GM18502 (cell line): ENCODE results near the gene CRACDL.
"Not testable (repeated sequence)": the region's sequence is repeated elsewhere in the genome, so short reads cannot be mapped to it uniquely, and the experiment has no call there.

ENCODE experiments used
- ATAC-seq: cut with Tn5 transposase; IDR thresholded peaks from one replicate; pipeline ENCODE4 v1.9.1; 2021; ENCODE audit warnings: mild to moderate bottlenecking; ENCODE audit not compliant: unreplicated experiment, poor library complexity

CRACDL gene

GRCh38 chr2:98909317-98910211 lies 26.5 kb downstream of the CRACDL start:
- no peak for ATAC-seq

- ATAC-seq = no peak
These were observed 27.1 kb downstream of the CRACDL start for GRCh38 chr2:98908931-98909316.

GRCh38 chr2:98907966-98908905 lies 27.8 kb downstream of the CRACDL start:
- ATAC-seq = no peak

GRCh38 chr2:98907385-98907784 lies 28.6 kb downstream of the CRACDL start:
- no peak for ATAC-seq

GRCh38 chr2:98903767-98904485 lies 32.1 kb downstream of the CRACDL start:
- no peak for ATAC-seq

- no peak for ATAC-seq
These were observed 33.0 kb downstream of the CRACDL start for GRCh38 chr2:98903064-98903355.

- ATAC-seq = no peak
These were observed 33.6 kb downstream of the CRACDL start for GRCh38 chr2:98902209-98903063.

GRCh38 chr2:98901702-98902101 lies 34.3 kb downstream of the CRACDL start:
- no peak for ATAC-seq

- no peak for ATAC-seq
These were observed 34.7 kb downstream of the CRACDL start for GRCh38 chr2:98901291-98901690.

- ATAC-seq = no peak
These were observed 35.3 kb downstream of the CRACDL start for GRCh38 chr2:98900721-98901120.

GRCh38 chr2:98899703-98900078 lies 36.3 kb downstream of the CRACDL start:
- not testable (repeated sequence) for ATAC-seq

GRCh38 chr2:98899041-98899702 lies 36.9 kb downstream of the CRACDL start:
- ATAC-seq = no peak

- no peak for ATAC-seq
These were observed 37.6 kb downstream of the CRACDL start for GRCh38 chr2:98898423-98898841.

GRCh38 chr2:98897746-98898145 lies 38.3 kb downstream of the CRACDL start:
- no peak for ATAC-seq

GRCh38 chr2:98896944-98897343 lies 39.1 kb downstream of the CRACDL start:
- no peak for ATAC-seq

GRCh38 chr2:98896416-98896815 lies 39.6 kb downstream of the CRACDL start:
- no peak for ATAC-seq

- ATAC-seq = no peak
These were observed 40.1 kb downstream of the CRACDL start for GRCh38 chr2:98895901-98896300.

- ATAC-seq = no peak
These were observed 40.8 kb downstream of the CRACDL start for GRCh38 chr2:98895221-98895620.

GRCh38 chr2:98894331-98895000 lies 41.6 kb downstream of the CRACDL start:
- no peak for ATAC-seq
